GM12878 (cell line): ENCODE results near the gene SEC16A. TPM values are rescaled to one million over a fixed set of nuclear protein-coding genes. Genes with fewer than 3 reads are reported as not detected.

Experiments used
- ATAC-seq: fragments of 200-7000 bp; cut with Tn5 transposase; 3 replicates; pipeline ENCODE4 v1.9.1; 2020; ENCODE audit warnings: mild to moderate bottlenecking, moderate library complexity
- BruUV-seq: library from RNA; stranded (reverse); fragments of 400-500 nt; replicated peaks from 2 replicates; lab custom pipeline; 2021; lab: Mats Ljungman, UMichigan
- CTCF ChIA-PET: fragments of 300-600 bp; sonication (Branson Sonifier 250); formaldehyde crosslinking; extraction: SDS; loops from one replicate; lab custom pipeline; 2021; ENCODE audit warnings: inconsistent platforms; lab: Yijun Ruan, JAX
- POLR2A ChIA-PET: fragments of 350-600 bp; formaldehyde crosslinking; extraction: SDS; loops from one replicate; lab custom pipeline; 2021; ENCODE audit warnings: inconsistent platforms; lab: Charles Lee
- RAD21 ChIA-PET: fragments of 300-600 bp; sonication (Branson Sonifier 250); formaldehyde crosslinking; loops from one replicate; lab custom pipeline; 2023; ENCODE audit warnings: antibody characterized with exemption; ENCODE audit not compliant: unreplicated experiment; lab: Charles Lee
- SMC1A ChIA-PET: fragments of 300-600 bp; sonication (Branson Sonifier 250); formaldehyde crosslinking; loops from one replicate; lab custom pipeline; 2023; ENCODE audit not compliant: unreplicated experiment, uncharacterized antibody; lab: Charles Lee
- DNase-seq: peaks from one replicate; pipeline ENCODE4 v3.0.0-alpha.2; 2011; ENCODE audit warnings: low read depth, low spot score
- FAIRE-seq: peaks from 3 replicates; lab custom pipeline; 2011; peaks lifted over from hg19 to GRCh38; lab: Jason Lieb, UNC
- H2AFZ ChIP-seq: 2 replicates; pipeline ENCODE4 v1.6.0; 2011; ENCODE audit warnings: low read depth, low read length, control low read depth; ENCODE audit not compliant: control insufficient read depth
- H3K27ac ChIP-seq: 2 replicates; pipeline ENCODE4 v1.5.1; 2011; ENCODE audit warnings: control low read depth; ENCODE audit not compliant: control insufficient read depth, insufficient read depth
- H3K27me3 ChIP-seq, 2 experiments: replicated peaks in 1 of 2; 2 replicates each; pipeline versions ENCODE4 v1.6.0 to v1.6.1; 2011; ENCODE audit warnings: low read length in 1 of 2; ENCODE audit not compliant: control insufficient read depth in 2 of 2, insufficient read depth in 2 of 2
- H3K36me3 ChIP-seq, 2 experiments: 2 replicates each; pipeline ENCODE4 v1.5.1; 2011; ENCODE audit warnings: low read length in 1 of 2; ENCODE audit not compliant: control insufficient read depth in 2 of 2, insufficient read depth in 2 of 2
- H3K4me1 ChIP-seq: 2 replicates; pipeline ENCODE4 v1.6.1; 2011; ENCODE audit warnings: mild to moderate bottlenecking, low read length, moderate library complexity, mixed read lengths; ENCODE audit not compliant: control insufficient read depth, insufficient read depth
- H3K4me2 ChIP-seq: 2 replicates; pipeline ENCODE4 v1.6.0; 2011; ENCODE audit warnings: control low read depth; ENCODE audit not compliant: control insufficient read depth, insufficient read depth
- H3K4me3 ChIP-seq: fragments of 200-600 bp; sonication (generic); 2 replicates; pipeline ENCODE4 v1.5.1; 2016
- H3K79me2 ChIP-seq: 2 replicates; pipeline ENCODE4 v1.6.0; 2011; ENCODE audit warnings: low read length; ENCODE audit not compliant: control insufficient read depth, insufficient read depth
- H3K9ac ChIP-seq: 2 replicates; pipeline ENCODE4 v1.8.0; 2011; ENCODE audit warnings: low read length, control low read depth, mixed read lengths; ENCODE audit not compliant: control insufficient read depth, insufficient read depth
- H3K9me3 ChIP-seq: replicated peaks from 3 replicates; pipeline ENCODE4 v1.5.1; 2011; ENCODE audit warnings: mild to moderate bottlenecking, low read length; ENCODE audit not compliant: control insufficient read depth, insufficient read depth
- H4K20me1 ChIP-seq: 2 replicates; pipeline ENCODE4 v1.6.0; 2011; ENCODE audit not compliant: control insufficient read depth, insufficient read depth
- MXI1 ChIP-seq: fragments of 150-350 bp; IDR thresholded peaks from 2 replicates; pipeline ENCODE4 v1.6.1; 2011; ENCODE audit warnings: low read depth, mild to moderate bottlenecking, inconsistent platforms, low read length, improper control_type of control experiment
- SP1 ChIP-seq: IDR thresholded peaks from one replicate; pipeline ENCODE4 v1.6.1; 2011; ENCODE audit warnings: low read depth, low read length
- ZBTB4 ChIP-seq: fragments of 450-650 bp; formaldehyde crosslinking; IDR thresholded peaks from 2 replicates; pipeline ENCODE4 v1.4.0; 2022; ENCODE audit warnings: mild to moderate bottlenecking, moderate library complexity
- ZNF384 ChIP-seq: IDR thresholded peaks from 2 replicates; pipeline ENCODE4 v1.6.1; 2012; ENCODE audit warnings: low read depth, mild to moderate bottlenecking, low read length, improper control_type of control experiment, borderline replicate concordance
- WGBS: methylation state at CpG from one replicate; pipeline ENCODE4 v1.1.6; 2016; ENCODE audit warnings: low lambda C conversion rate; ENCODE audit not compliant: insufficient replicate concordance, insufficient coverage; ENCODE audit errors: missing lambda C conversion rate; 5-methylcytosine and 5-hydroxymethylcytosine counted together
- in situ Hi-C: fragments of 300-500 bp; cut with MboI; formaldehyde crosslinking; loops from 9 replicates; pipeline ENCODE4 v1.14.3; 2018; ENCODE audit warnings: mixed read lengths
- intact Hi-C: fragments of 100-400 bp; cut with micrococcal nuclease; formaldehyde crosslinking; loops from one replicate; pipeline ENCODE4 v1.14.2; 2022; ENCODE audit not compliant: unreplicated experiment
- polyA plus RNA-seq, 11 experiments: library from polyadenylated mRNA; depleted of rRNA in 4 of 11; unstranded in 6 of 11; stranded (reverse) in 5 of 11; fragments of >200 nt; fragmentation: Nextera tagmentation in 4 of 11; fragmentation: Illumina TruSeq in 1 of 11; extraction: Ambion mirVana in 4 of 11; extraction: Trizol in 1 of 11; gene quantifications; 1 replicate in 1 of 11; 2 replicates in 10 of 11; pipeline versions ENCODE4 v1.2.1 to v1.2.3, GENCODE V29; 2011 to 2016; ENCODE audit warnings: inconsistent platforms in 2 of 11, missing spikeins in 2 of 11, low read depth in 1 of 11
- total RNA-seq, 4 experiments: library from RNA; depleted of rRNA in 3 of 4; stranded (reverse); fragments of >200 nt in 3 of 4; fragmentation: Illumina TruSeq in 1 of 4; extraction: Trizol in 1 of 4; gene quantifications; 2 replicates each; pipeline versions ENCODE4 v1.2.1 to v1.2.3, GENCODE V29; 2013 to 2021

The SEC16A gene
- total and polyA plus RNA-seq, 10 of the 15 experiments (the other 5 are each of a cell fraction or from before 2014, with no cell fraction given) = 9.9 to 59.1 (median 21.7) TPM

- no TSS peak for BruUV-seq
- Histone ChIP-seq H3K79me2 (no peaks in the 10 kb centered on the region), H2AFZ (no peak overlapping the region), H3K4me3 (no peak overlapping the region), H3K27me3 (no peaks in the 10 kb centered on the region), H3K27ac (no peak overlapping the region), H3K4me1 (no peaks in the 10 kb centered on the region), H3K9ac (no peak overlapping the region), H3K36me3 (peaks cover 45 to 51% of the 10 kb centered on the region in 2 experiments), H3K4me2 (no peak overlapping the region), H4K20me1 (no peaks in the 10 kb centered on the region), H3K9me3 (no peaks in the 10 kb centered on the region)
- in situ Hi-C loops = no loop called here
- intact Hi-C loops = no loop called here
- ChIA-PET SMC1A (no interaction called here), RAD21 (no interaction called here), POLR2A (no interaction called here), CTCF (interaction anchor here (1.0 kb wide), 1 partner anchor 40 kb away, joined by 5 read pairs; no protein-coding TSS in a partner anchor)
- no peak for DNase-seq
- TF ChIP-seq SP1 (no peak), MXI1 (no peak)
- no peak for FAIRE-seq
- no peak for ATAC-seq
- WGBS = 97% methylated on average over 28 of the region's 28 CpGs
These were observed 23.4 kb downstream of the SEC16A start for GRCh38 chr9:136459425-136459824.

- H3K4me3 ChIP-seq = no peak overlapping the region
- no peak overlapping the region for H3K9ac ChIP-seq
- H4K20me1 ChIP-seq = no peaks in the 10 kb centered on the region
- no peaks in the 10 kb centered on the region for H3K9me3 ChIP-seq
- TF ChIP-seq ZBTB4 (CRISPR knock-in tag) = no peak
- no peak for TF ChIP-seq ZNF384
- H3K4me1 ChIP-seq = no peaks in the 10 kb centered on the region
- no peaks in the 10 kb centered on the region for H3K27me3 ChIP-seq
- in situ Hi-C loops = no loop called here
- ChIA-PET CTCF (no interaction called here), RAD21 (no interaction called here), SMC1A (no interaction called here), POLR2A (interaction anchor here (0.5 to 0.7 kb wide), 2 partner anchors 11 to 27 kb away, joined by 3 to 6 read pairs; no protein-coding TSS in a partner anchor)
- ATAC-seq (no peak), FAIRE-seq (no peak), DNase-seq (no peak)
- no peak overlapping the region for H3K27ac ChIP-seq
- peaks cover 40 to 47% of the 10 kb centered on the region in 2 experiments for H3K36me3 ChIP-seq
- no peak overlapping the region for H3K4me2 ChIP-seq
- no TSS peak for BruUV-seq
- WGBS = 97% methylated on average over 24 of the region's 24 CpGs
- H2AFZ ChIP-seq = no peak overlapping the region
- intact Hi-C loops = no loop called here
- H3K79me2 ChIP-seq = no peaks in the 10 kb centered on the region
These were observed 25.5 kb downstream of the SEC16A start for GRCh38 chr9:136457326-136457725.
